Measurements from ENCODE around the gene OBSL1. TPM values are rescaled to one million over a fixed set of nuclear protein-coding genes. Genes with fewer than 3 reads are reported as not detected.

OBSL1 gene
- total RNA-seq, 1 donor from 2014 or later = 122 TPM

DNA sequence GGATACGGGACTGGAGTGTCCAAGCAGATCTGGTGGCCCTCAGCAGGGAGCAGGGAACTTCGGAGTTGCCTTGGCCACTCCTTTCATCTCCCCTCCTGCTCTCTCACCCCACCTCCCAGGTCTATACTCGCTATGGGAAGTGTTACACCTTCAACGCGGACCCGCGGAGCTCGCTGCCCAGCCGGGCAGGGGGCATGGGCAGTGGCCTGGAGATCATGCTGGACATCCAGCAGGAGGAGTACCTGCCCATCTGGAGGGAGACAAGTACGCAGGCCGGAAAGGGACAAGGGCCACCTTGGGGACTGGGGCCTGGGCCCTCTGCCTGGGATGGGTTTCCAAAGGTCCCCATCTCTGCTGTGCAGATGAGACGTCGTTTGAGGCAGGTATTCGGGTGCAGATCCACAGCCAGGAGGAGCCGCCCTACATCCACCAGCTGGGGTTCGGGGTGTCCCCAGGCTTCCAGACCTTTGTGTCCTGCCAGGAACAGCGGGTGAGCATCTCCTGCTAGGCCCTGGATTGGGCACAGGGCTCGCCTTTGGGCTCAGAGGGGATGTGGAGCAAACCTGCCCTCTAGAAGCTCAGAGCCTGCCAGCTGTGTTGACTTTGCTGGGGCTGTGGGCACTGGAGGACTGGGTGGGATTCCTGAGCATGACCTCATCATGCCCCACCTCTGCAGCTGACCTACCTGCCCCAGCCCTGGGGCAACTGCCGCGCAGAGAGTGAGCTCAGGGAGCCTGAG lies 39.5 kb downstream of the OBSL1 start:
- TF ChIP-seq, protein P1, sequence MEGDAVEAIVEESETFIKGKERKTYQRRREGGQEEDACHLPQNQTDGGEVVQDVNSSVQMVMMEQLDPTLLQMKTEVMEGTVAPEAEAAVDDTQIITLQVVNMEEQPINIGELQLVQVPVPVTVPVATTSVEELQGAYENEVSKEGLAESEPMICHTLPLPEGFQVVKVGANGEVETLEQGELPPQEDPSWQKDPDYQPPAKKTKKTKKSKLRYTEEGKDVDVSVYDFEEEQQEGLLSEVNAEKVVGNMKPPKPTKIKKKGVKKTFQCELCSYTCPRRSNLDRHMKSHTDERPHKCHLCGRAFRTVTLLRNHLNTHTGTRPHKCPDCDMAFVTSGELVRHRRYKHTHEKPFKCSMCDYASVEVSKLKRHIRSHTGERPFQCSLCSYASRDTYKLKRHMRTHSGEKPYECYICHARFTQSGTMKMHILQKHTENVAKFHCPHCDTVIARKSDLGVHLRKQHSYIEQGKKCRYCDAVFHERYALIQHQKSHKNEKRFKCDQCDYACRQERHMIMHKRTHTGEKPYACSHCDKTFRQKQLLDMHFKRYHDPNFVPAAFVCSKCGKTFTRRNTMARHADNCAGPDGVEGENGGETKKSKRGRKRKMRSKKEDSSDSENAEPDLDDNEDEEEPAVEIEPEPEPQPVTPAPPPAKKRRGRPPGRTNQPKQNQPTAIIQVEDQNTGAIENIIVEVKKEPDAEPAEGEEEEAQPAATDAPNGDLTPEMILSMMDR (conservative IDR thresholded peaks at IDR 0.05) = no peak
- Mint-ChIP-seq H3K36me3 (ENCODE audit: low read depth) (no peaks in the 10 kb centered on the region), H3K9me3 (no peaks in the 10 kb centered on the region), H3K4me1 (peaks cover 31% of the 10 kb centered on the region), H3K4me3 (no peak overlapping the region), H3K27me3 (ENCODE audit: low read depth) (peaks cover 48% of the 10 kb centered on the region), H3K27ac (ENCODE audit: unreplicated experiment) (no peak overlapping the region)
- DNase-seq (ENCODE audit: low read depth, low spot score) = no peak

DNA sequence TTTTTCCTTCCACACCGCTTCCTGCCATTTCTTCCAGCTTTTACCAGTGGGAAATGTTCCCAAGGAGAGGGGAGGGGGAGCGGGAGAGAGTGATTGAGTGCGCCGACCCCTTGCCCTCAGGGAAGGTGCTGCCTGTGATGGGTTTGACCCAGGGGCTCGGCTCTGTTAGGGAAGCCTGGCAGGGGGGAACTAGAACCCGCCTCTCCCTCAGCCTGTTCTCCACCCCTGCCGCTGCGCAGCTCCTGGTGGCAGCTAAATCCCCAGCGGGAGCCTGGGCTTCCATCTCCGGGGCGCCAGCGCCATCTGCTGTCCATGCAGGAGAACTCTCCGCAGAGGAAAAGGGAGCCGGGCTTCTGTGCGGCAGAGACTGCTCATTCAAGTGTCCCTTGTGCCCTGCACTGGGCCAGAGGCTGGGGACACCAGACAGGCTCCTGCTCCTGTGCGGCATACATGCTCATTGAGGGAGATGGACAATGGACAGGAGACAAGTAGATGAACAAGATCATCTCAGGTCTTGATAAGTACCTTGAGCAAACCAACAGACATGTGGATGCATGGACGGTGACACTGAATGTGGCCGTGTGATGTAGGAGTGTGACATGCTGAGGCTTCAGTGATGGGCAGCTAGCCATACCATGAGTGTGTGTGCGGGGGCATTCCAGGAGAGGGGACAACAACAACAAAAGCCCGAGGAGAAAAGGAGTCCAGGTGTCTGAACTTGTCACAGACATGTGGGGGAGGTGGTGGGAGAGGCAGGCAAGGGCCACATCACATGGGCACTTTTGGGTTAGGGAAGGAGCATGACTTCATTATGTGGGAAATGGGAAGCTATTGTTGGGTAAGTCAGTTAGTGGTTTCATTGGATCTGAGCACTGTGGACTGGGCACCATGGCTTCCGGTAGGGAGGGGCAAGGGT lies 41.0 kb downstream of the OBSL1 start:
- no peak overlapping the region for H3K4me3 Mint-ChIP-seq
- no peaks in the 10 kb centered on the region for H3K9me3 Mint-ChIP-seq
- no peaks in the 10 kb centered on the region for H3K36me3 Mint-ChIP-seq (ENCODE audit: low read depth)
- H3K4me1 Mint-ChIP-seq = peaks cover 40% of the 10 kb centered on the region
- TF ChIP-seq, protein P1 (conservative IDR thresholded peaks at IDR 0.05) = peak; percentile 97
- H3K27ac Mint-ChIP-seq (ENCODE audit: unreplicated experiment) = no peak overlapping the region
- peaks cover 53% of the 10 kb centered on the region for H3K27me3 Mint-ChIP-seq (ENCODE audit: low read depth)
- peak; percentile 97 for DNase-seq (ENCODE audit: low read depth, low spot score)

DNA sequence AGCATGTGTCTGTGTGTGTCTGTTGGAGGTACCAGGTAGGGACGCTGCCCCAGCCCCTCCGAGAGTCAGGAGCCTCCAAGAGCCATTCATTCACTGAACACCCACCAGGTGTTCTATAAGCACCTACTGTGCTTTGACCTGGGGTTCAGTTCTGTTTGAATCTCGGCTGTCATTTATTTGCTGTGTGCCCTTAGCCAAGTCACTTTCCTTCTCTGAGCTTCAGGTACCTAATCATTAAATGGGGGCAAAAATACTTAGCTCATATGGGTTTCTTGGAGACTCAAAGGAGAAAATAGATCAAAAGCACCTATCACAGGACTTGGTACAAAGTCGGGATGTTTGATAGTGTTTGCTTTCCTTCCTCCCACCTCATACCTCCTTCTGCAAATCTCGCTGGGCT lies 43.9 kb downstream of the OBSL1 start:
- no peaks in the 10 kb centered on the region for H3K9me3 Mint-ChIP-seq
- H3K27ac Mint-ChIP-seq (ENCODE audit: unreplicated experiment) = no peak overlapping the region
- no peak overlapping the region for H3K4me3 Mint-ChIP-seq
- H3K4me1 Mint-ChIP-seq = peaks cover 49% of the 10 kb centered on the region
- H3K36me3 Mint-ChIP-seq (ENCODE audit: low read depth) = no peaks in the 10 kb centered on the region
- no peak for DNase-seq (ENCODE audit: low read depth, low spot score)
- TF ChIP-seq, protein P1 (conservative IDR thresholded peaks at IDR 0.05) = no peak
- peaks cover 55% of the 10 kb centered on the region for H3K27me3 Mint-ChIP-seq (ENCODE audit: low read depth)

DNA sequence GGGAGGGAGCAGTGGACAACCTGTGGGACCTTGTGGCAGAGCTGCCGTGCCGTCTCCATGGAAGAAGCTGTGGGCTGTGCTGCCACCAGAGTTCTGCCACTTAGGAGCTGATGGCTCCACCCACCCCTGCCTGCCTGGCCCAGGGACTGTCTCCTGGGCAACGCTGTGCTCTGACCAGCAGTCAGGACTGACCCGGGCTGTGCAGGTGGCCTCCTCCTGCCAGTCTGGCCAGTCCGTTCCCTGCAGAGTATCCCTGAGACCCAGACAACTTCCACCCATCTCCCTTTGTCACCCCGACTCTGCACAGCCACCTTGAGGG lies 44.3 kb downstream of the OBSL1 start:
- no peak overlapping the region for H3K27ac Mint-ChIP-seq (ENCODE audit: unreplicated experiment)
- no peaks in the 10 kb centered on the region for H3K9me3 Mint-ChIP-seq
- DNase-seq (ENCODE audit: low read depth, low spot score) = no peak
- TF ChIP-seq, protein P1 (conservative IDR thresholded peaks at IDR 0.05) = no peak
- H3K4me3 Mint-ChIP-seq = no peak overlapping the region
- no peaks in the 10 kb centered on the region for H3K36me3 Mint-ChIP-seq (ENCODE audit: low read depth)
- H3K4me1 Mint-ChIP-seq = peaks cover 50% of the 10 kb centered on the region
- peaks cover 55% of the 10 kb centered on the region for H3K27me3 Mint-ChIP-seq (ENCODE audit: low read depth)

GRCh38 chr2:219526320-219527075 lies 44.8 kb downstream of the OBSL1 start:
- Mint-ChIP-seq H3K36me3 (ENCODE audit: low read depth) (no peaks in the 10 kb centered on the region), H3K27me3 (ENCODE audit: low read depth) (peaks cover 60% of the 10 kb centered on the region), H3K27ac (ENCODE audit: unreplicated experiment) (peak overlapping the region; percentile 88), H3K4me1 (peaks cover 56% of the 10 kb centered on the region), H3K9me3 (no peaks in the 10 kb centered on the region), H3K4me3 (peak overlapping the region; percentile 66)
- TF ChIP-seq, protein P1 (conservative IDR thresholded peaks at IDR 0.05) = no peak
- DNase-seq (ENCODE audit: low read depth, low spot score) = no peak

Measured in neural crest cell (in vitro differentiated cells).